CD1c-positive myeloid dendritic cell (primary cell): ENCODE measurements around the gene TRAPPC5.

ENCODE experiments used
- DNase-seq: peaks from one replicate; pipeline ENCODE4 v3.0.0-alpha.2; 2016; ENCODE audit errors: extremely low spot score

The TRAPPC5 gene

DNA sequence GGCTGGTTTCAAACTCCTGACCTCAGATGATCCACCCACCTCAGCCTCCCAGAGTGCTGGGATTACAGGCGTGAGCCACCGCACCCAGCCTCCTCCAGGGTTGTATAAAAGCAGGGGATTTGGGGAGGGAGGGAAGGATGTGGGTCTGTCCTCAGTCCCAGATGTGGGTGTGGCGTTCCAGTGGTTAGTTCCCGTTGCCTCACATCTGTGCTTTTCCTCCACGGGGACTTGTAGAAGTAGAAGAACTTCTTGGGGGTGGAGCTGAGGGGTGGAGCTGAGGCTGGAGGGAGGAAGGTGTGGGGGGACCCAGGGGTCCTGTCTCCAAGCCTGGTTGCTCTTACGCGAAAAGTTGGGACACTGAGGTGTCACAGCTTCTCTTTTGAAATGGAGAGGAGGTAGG, 4.3 kb upstream of the TRAPPC5 start:
- peak; percentile 79 for DNase-seq

DNA sequence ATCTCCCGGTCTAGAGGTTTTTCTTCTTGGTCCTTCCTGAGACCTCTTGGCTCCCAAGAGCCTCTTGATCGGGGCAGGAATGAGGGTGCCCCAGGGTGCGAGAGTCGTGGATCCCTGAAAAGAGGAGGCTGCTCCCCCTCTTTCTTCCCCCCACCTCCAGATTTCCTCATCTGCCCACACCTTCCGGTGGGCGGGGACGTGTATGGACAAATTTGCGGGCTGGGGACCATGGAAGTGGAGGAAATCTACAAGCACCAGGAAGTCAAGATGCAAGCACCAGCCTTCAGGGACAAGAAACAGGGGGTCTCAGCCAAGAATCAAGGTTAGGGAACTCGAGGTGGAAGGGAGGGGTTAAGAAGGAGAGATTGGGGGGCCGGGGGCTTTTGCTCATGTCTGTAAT, 3.8 kb upstream of the TRAPPC5 start, which contains the start of gene MCEMP1:
TSS of gene MCEMP1 (plus strand) at position 237 of the 400 bp plus-strand sequence. CDS start at position 268, 31 bp downstream.
- DNase-seq: peak; percentile 70

DNA sequence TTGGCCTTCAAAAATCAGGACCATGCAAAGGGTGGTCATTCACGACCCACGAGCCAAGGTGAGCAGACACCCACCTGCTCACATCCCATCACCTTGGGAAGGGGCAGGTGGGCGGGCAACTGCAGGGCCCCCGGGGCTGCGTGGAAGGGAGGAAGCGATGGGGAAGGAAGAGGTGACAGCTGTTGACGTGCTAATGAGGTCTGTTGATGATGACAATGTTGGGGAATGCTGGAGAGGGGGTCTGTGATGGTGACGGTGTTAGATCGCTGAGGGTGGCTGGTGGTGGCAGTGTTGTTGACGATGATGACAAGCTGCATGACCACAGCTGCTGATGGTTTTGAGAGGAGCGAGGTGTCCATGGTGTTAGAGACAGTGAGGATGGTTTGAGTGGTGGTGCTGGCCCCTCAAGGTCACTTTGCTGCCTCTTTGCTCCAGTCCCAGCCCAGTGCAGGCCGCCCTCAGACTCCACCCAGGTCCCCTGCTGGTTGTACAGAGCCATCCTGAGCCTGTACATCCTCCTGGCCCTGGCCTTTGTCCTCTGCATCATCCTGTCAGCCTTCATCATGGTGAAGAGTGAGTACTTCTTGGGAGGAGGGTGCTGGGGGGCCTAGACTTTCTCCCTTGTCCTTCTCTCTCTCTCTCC, 2.8 kb upstream of the TRAPPC5 start:
- peak; percentile 46 for DNase-seq

- DNase-seq: peak; percentile 88
Observed at GRCh38 chr19:7678971-7679751, 1.5 kb upstream of the TRAPPC5 start.

DNA sequence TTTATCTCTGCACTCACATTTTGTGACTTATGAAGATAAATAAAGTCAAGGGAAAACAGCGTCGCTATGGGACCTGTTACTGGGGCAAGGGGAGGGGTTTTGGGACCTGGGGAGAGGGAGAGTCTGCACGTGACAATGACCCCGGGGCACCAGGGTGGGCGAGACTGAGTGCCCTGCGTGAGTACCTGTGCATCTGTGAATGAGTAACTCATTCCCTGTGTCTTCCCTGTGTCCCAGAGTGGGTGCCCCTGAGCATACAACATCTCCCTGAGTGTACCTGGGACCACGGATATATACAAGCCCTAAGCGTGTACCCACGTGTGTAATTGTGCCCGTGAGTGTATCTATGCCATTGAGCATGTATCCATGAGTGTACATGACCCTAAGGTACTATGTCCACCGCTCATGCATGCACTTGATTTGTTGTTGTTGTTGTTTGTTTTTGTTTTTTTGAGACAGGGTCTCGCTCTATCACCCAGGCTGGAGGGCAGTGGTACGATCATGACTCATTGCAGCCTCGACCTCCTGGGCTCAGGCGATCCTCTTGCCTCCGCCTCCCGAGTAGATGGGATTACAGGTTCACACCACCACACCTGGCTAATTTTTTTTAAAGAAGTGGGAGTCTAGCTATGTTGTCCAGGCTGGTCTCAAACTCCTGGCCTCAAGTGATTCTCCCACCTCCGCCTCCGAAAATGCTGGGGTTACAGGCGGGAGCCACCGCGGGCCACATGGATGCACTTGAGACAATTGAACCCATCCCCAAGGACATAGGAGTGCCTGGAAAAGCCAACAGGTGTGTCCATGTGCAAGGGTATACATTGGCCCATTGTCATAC, 645 bp upstream of the TRAPPC5 start:
- DNase-seq: no peak

- DNase-seq: peak; percentile 95
Observed at GRCh38 chr19:7681340-7682174, 924 bp downstream of the TRAPPC5 start.

DNA sequence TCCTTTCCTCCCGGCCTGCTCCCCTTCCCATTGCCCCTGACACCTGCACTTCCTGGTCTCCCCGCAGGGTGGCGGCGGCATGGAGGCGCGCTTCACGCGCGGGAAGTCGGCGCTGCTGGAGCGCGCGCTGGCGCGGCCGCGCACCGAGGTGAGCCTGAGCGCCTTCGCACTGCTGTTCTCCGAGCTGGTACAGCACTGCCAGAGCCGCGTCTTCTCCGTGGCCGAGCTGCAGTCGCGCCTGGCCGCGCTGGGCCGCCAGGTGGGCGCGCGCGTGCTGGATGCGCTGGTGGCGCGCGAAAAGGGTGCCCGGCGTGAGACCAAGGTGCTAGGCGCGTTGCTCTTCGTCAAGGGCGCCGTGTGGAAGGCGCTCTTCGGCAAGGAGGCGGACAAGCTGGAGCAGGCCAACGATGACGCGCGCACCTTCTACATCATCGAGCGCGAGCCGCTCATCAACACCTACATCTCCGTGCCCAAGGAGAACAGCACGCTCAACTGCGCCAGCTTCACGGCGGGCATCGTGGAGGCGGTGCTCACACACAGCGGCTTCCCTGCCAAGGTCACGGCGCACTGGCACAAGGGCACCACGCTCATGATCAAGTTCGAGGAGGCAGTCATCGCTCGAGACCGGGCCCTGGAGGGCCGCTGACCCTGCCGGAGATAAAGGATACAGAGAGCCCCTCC, 1.7 kb downstream of the TRAPPC5 start:
- DNase-seq: no peak

- DNase-seq: no peak
Observed at GRCh38 chr19:7685546-7686445, 5.2 kb downstream of the TRAPPC5 start.

DNA sequence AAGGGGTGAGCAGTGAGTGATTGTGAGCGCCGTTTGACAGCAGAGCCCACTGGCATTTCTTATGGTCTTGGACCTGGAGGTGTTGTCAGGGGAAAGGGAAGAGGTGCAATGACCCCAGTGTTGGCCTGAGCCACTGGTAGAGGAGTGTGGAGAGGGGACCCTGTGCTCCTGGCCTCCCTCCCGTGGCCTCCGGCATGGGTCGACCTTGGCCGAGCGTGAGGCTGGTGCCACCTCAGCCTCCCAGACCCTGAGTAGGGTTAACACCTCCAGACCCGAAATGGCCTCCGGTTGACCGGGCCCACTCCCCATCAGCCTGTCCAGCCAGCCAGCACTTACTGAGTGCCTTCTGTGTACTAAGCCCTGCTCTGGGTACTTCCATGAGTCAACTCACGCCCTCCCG, 6.5 kb downstream of the TRAPPC5 start:
- no peak for DNase-seq

DNA sequence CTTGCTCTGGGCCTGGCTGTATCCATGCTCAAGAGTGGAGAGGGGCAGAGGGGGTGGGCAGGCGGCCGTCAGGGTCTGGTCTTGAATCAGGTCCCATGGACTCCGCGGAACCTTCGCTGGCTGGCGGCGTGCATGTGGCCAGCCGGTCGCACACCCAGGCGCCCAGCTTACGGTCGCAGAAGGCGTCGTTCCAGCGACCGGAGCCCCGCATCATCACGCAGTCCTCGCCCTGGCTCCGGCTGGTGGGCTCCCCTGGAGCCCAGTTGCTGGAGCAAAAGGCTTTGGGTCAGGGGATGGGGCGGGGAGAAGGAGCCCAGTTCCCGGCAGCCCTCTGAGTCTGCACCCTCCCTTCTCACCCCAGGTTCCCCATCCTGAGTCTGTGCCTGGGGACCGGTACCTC, 8.5 kb downstream of the TRAPPC5 start:
- no peak for DNase-seq

- no peak for DNase-seq
Observed at GRCh38 chr19:7690779-7691258, 10.2 kb downstream of the TRAPPC5 start.

DNA sequence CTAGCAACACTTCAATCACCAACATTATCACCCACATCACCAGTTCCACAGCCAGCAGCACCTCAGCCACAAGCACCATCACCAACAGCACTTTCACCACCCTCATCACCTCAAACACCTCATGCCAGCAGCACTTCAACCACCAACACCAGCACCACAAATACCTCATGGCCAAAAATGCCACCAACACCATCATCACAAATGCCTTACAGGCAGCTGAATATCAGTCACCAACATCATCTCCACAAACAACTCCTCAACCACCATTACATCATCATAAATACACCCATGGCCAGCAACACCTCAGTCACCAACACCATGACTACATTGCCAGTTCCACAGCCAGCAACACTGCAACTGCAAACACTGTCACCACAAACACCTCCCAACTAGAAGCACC, 10.9 kb downstream of the TRAPPC5 start:
- no peak for DNase-seq

GRCh38 chr19:7692417-7693088, 11.9 kb downstream of the TRAPPC5 start:
- DNase-seq: no peak

- no peak for DNase-seq
Observed at GRCh38 chr19:7694499-7694898, 13.9 kb downstream of the TRAPPC5 start.

DNA sequence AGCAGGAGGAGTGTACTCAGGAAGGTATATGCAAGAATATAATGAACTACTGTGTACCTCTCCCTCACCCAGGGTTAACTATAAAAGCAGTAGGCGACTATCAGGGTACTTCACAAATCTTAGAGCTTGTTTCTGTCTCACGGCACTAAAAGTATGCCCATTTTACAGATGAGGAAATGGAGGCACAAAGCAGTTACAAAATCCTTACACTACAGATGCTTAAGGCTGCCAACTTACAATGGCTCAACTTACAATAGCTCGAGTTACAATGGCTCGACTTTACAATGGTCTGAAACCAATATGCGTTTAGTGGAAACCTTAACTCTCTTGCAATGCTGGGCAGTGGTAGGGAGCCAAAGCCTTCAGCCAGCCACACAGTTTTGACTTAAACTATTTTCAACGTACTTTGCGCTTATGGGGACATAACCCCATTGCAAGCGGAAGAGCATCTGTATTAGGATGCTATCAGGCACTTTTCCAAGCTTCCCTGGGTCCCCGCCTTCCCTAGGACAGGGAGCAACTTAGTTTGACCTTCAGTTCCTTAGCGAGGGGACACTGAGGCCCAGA, 17.2 kb downstream of the TRAPPC5 start:
- DNase-seq: no peak

DNA sequence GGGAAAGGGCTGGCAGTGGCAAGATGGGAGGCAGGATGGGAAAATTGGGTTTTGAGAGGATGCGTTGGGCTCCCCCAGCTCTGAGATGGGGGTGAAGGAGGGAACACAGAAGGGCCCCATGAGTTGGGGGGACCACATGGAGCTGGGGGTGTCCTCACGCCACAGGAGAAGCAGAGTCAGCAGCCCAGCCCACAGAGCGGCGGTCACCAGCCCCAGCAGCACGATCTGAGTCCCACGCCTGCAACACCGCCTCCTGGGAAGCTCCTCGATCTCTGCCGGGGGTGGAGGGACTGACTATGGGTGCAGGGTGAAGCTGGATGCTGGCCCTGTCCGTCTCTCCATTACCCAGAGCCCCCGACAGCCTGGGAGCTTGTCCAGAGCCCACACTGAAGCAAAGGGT, 17.9 kb downstream of the TRAPPC5 start:
- peak; percentile 62 for DNase-seq

DNA sequence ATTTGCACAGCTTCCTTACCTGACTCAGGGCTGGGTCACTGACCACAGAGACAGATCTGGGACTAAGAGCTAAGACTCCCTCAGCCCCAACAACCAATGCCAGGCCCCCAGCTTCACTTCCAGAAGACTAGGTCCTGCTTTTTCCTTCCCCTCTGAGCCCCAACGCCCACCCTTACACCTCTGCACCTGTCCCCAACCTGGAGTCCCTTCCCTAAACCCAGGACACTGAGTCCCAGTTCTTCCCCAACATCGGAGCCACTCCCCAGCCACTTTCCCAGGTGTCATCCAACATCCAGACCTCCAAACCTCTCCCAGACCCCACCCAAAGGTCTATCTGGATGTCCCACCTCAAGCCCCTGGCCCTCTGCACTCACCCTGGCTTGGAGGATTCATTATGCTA, 18.4 kb downstream of the TRAPPC5 start:
- no peak for DNase-seq

- peak; percentile 93 for DNase-seq
Observed at GRCh38 chr19:7699417-7700401, 19.1 kb downstream of the TRAPPC5 start.
